Suprapubic skin (tissue), 4 donors: ENCODE results near the gene UGT1A10. TPM values are rescaled to one million over a fixed set of nuclear protein-coding genes. Genes with fewer than 3 reads are reported as not detected.

Experiments
- DNase-seq, 2 donors: peaks; one replicate each; pipeline ENCODE4 v3.0.0-alpha.2; 2019; ENCODE audit warnings: low spot score in 2 of 2
- H3K27ac ChIP-seq: fragments of 200-600 bp; sonication (generic); one replicate; pipeline ENCODE4 v1.5.1; 2019
- H3K27me3 ChIP-seq: fragments of 200-600 bp; sonication (generic); one replicate; pipeline ENCODE4 v1.5.1; 2019
- H3K36me3 ChIP-seq: fragments of 200-600 bp; sonication (generic); one replicate; pipeline ENCODE4 v1.5.1; 2019
- H3K4me1 ChIP-seq: fragments of 200-600 bp; sonication (generic); one replicate; pipeline ENCODE4 v1.5.1; 2019
- H3K4me3 ChIP-seq: fragments of 200-600 bp; sonication (generic); one replicate; pipeline ENCODE4 v1.5.1; 2019; ENCODE audit warnings: mild to moderate bottlenecking
- H3K9me3 ChIP-seq: fragments of 200-600 bp; sonication (generic); one replicate; pipeline ENCODE4 v1.5.1; 2019
- CTCF ChIP-seq, 2 donors: fragments of 200-600 bp in 1 of 2; fragments of 450-650 bp in 1 of 2; sonication (generic) in 1 of 2; IDR thresholded peaks; one replicate each; pipeline ENCODE4 v1.5.1; 2016 to 2019; ENCODE audit warnings: antibody characterized with exemption in 2 of 2, mild to moderate bottlenecking in 1 of 2, moderate library complexity in 1 of 2
- EP300 ChIP-seq: sonication (generic); formaldehyde crosslinking; IDR thresholded peaks from one replicate; pipeline ENCODE4 v1.6.1; 2017; ENCODE audit warnings: antibody characterized with exemption
- POLR2A ChIP-seq, 2 donors: fragments of 450-650 bp; IDR thresholded peaks; one replicate each; pipeline ENCODE4 v1.6.1; 2017; ENCODE audit warnings: antibody characterized with exemption in 2 of 2, mild to moderate bottlenecking in 2 of 2, moderate library complexity in 2 of 2
- POLR2AphosphoS5 ChIP-seq, 3 donors: sonication (generic); formaldehyde crosslinking; IDR thresholded peaks; one replicate each; pipeline ENCODE4 v1.6.1; 2017; ENCODE audit warnings: antibody characterized with exemption in 3 of 3
- WGBS: methylation state at CpG from one replicate; pipeline ENCODE4 v1.1.5; 2018; 5-methylcytosine and 5-hydroxymethylcytosine counted together
- total RNA-seq, 4 donors: library from RNA; depleted of rRNA; stranded (reverse); fragments of >200 nt; gene quantifications; one replicate each; pipeline ENCODE4 v1.1.0, GENCODE V29; 2016

Gene UGT1A10
- total RNA-seq, 4 donors from 2014 or later: not detected

GRCh38 chr2:233680361-233681045 lies 44.3 kb downstream of the UGT1A10 start:
- H3K4me1 ChIP-seq: no peaks in the 10 kb centered on the region
- no peaks in the 10 kb centered on the region for H3K36me3 ChIP-seq
- no peak overlapping the region for H3K27ac ChIP-seq
- WGBS: 88% methylated on average over 4 of the region's 4 CpGs
- H3K9me3 ChIP-seq: no peaks in the 10 kb centered on the region
- H3K27me3 ChIP-seq: no peaks in the 10 kb centered on the region
- H3K4me3 ChIP-seq: no peak overlapping the region
- DNase-seq: no peak
- TF ChIP-seq CTCF (IDR thresholded peaks at IDR 0.05): no peak
- TF ChIP-seq EP300: no peak
- no peak for TF ChIP-seq POLR2A (IDR thresholded peaks at IDR 0.05)
- no peak for TF ChIP-seq POLR2AphosphoS5 (IDR thresholded peaks at IDR 0.05)

GRCh38 chr2:233681521-233682099 lies 45.4 kb downstream of the UGT1A10 start, which contains the start of gene UGT1A7:
Gene UGT1A7 (plus strand): TSS chr2:233681901. CDS start chr2:233681938, 37 bp downstream.
- no peaks in the 10 kb centered on the region for H3K36me3 ChIP-seq
- H3K27ac ChIP-seq: no peak within 1 kb of the TSS
- no peaks in the 10 kb centered on the region for H3K27me3 ChIP-seq
- no peak within 1 kb of the TSS for H3K4me3 ChIP-seq
- WGBS: 64% methylated on average over 5 of the region's 5 CpGs
- H3K4me1 ChIP-seq: no peaks in the 10 kb centered on the region
- no peak for DNase-seq
- TF ChIP-seq POLR2A (IDR thresholded peaks at IDR 0.05) (no peak), POLR2AphosphoS5 (IDR thresholded peaks at IDR 0.05) (no peak), CTCF (IDR thresholded peaks at IDR 0.05) (no peak), EP300 (no peak)
- no peaks in the 10 kb centered on the region for H3K9me3 ChIP-seq

GRCh38 chr2:233684640-233685039 lies 48.4 kb downstream of the UGT1A10 start:
- DNase-seq: no peak
- TF ChIP-seq POLR2A (IDR thresholded peaks at IDR 0.05) (no peak), EP300 (no peak), CTCF (IDR thresholded peaks at IDR 0.05) (no peak), POLR2AphosphoS5 (IDR thresholded peaks at IDR 0.05) (no peak)
- WGBS: 82% methylated on average over 1 of the region's 1 CpG
- Histone ChIP-seq H3K27ac (no peak overlapping the region), H3K36me3 (no peaks in the 10 kb centered on the region), H3K9me3 (no peaks in the 10 kb centered on the region), H3K27me3 (peaks cover 2% of the 10 kb centered on the region), H3K4me1 (no peaks in the 10 kb centered on the region), H3K4me3 (no peak overlapping the region)

GRCh38 chr2:233686928-233687327 lies 50.7 kb downstream of the UGT1A10 start:
- Histone ChIP-seq H3K36me3 (no peaks in the 10 kb centered on the region), H3K4me3 (no peak overlapping the region), H3K27ac (no peak overlapping the region), H3K4me1 (peaks cover 8% of the 10 kb centered on the region), H3K9me3 (no peaks in the 10 kb centered on the region), H3K27me3 (peaks cover 2% of the 10 kb centered on the region)
- DNase-seq: no peak
- TF ChIP-seq POLR2AphosphoS5 (IDR thresholded peaks at IDR 0.05) (no peak), EP300 (no peak), POLR2A (IDR thresholded peaks at IDR 0.05) (no peak), CTCF (IDR thresholded peaks at IDR 0.05) (no peak)
- 75% methylated on average over 5 of the region's 5 CpGs for WGBS

- Histone ChIP-seq H3K4me3 (no peak overlapping the region), H3K4me1 (peaks cover 8% of the 10 kb centered on the region), H3K36me3 (no peaks in the 10 kb centered on the region), H3K27ac (no peak overlapping the region), H3K27me3 (peaks cover 2% of the 10 kb centered on the region), H3K9me3 (no peaks in the 10 kb centered on the region)
- WGBS: 86% methylated on average over 5 of the region's 5 CpGs
- TF ChIP-seq POLR2A (IDR thresholded peaks at IDR 0.05): no peak
- TF ChIP-seq EP300: no peak
- no peak for TF ChIP-seq POLR2AphosphoS5 (IDR thresholded peaks at IDR 0.05)
- no peak for TF ChIP-seq CTCF (IDR thresholded peaks at IDR 0.05)
- no peak for DNase-seq
Measured at GRCh38 chr2:233688341-233688740, 52.1 kb downstream of the UGT1A10 start.
